ENCODE measurements around the gene TMA7. TPM values are rescaled to one million over a fixed set of nuclear protein-coding genes. Genes with fewer than 3 reads are reported as not detected.
A peak's percentile ranks its signal among the peaks of the same experiment; 100 is the strongest.
"Not testable (repeated sequence)": the region's sequence is repeated elsewhere in the genome, so short reads cannot be mapped to it uniquely, and the experiment has no call there.

Gene TMA7
- total and polyA plus RNA-seq, 9 of the 15 experiments (the other 6 are each of a cell fraction or from before 2014, with no cell fraction given) = 209 to 1,003 (median 486) TPM

DNA sequence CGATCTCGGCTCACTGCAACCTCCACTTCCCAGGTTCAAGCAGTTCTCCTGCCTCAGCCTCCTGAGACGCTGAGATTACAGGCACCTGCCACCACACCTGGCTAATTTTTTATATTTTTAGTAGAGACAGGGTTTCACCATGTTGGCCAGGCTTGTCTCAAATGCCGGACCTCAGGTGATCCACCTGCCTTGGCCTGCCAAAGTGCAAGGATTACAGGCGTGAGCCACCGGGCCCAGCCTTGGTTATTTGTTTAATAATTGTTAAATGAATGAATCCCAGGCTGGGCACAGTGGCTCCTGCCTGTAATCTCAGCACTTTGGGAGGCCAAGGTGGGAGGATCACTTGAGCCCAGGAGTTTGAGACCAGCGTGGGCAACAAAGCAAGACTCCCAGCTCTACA lies 21.7 kb downstream of the TMA7 start:
- H3K79me2 ChIP-seq (ENCODE audit: control insufficient read depth, insufficient read depth, low read length); H3K9me1 ChIP-seq (ENCODE audit: control insufficient read depth, insufficient read depth, low read length); H3K9me3 ChIP-seq (replicated peaks; ENCODE audit: control insufficient read depth, insufficient read depth, low read depth, low read length); H3K27me3 ChIP-seq (ENCODE audit: control insufficient read depth in 2 of 2, insufficient read depth in 2 of 2, low read length in 2 of 2); BruUV-seq (replicated peaks); in situ Hi-C loops (cut with MboI); DNase-seq (ENCODE audit: extremely low read depth in 1 of 4, low spot score in 3 of 4); H3K27ac ChIP-seq (ENCODE audit: extremely low read depth, low read depth, low read length); H2AFZ ChIP-seq (ENCODE audit: low read depth, low read length); H3K4me2 ChIP-seq (ENCODE audit: insufficient read depth, low read length); H3K4me3 ChIP-seq; H4K20me1 ChIP-seq (replicated peaks; ENCODE audit: control insufficient read depth, insufficient read depth, low read length); intact Hi-C loops (cut with micrococcal nuclease); ATAC-seq; H3K9ac ChIP-seq (ENCODE audit: insufficient read depth in 1 of 2, low read depth in 2 of 2, low read length in 2 of 2); FAIRE-seq: not testable (repeated sequence)
- peaks cover 48% of the 10 kb centered on the region for H3K36me3 ChIP-seq (ENCODE audit: control insufficient read depth, insufficient read depth, low read length)
- peaks cover 6 to 23% of the 10 kb centered on the region in 2 experiments for H3K4me1 ChIP-seq (replicated peaks in 1 of 2; ENCODE audit: control insufficient read depth in 2 of 2, insufficient read depth in 2 of 2, low read length in 2 of 2)
- CTCF ChIA-PET (ENCODE audit: low intra/inter-chr PET ratio) = interaction anchor here (0.7 kb wide), 1 partner anchor 62 kb away, joined by 3 read pairs; no protein-coding TSS in a partner anchor
- POLR2A ChIA-PET = interaction anchor here (1.1 to 1.7 kb wide), 2 partner anchors 11 to 15 kb away, joined by 4 to 5 read pairs; partner anchors contain the start of gene ATRIP
- WGBS (ENCODE audit: insufficient coverage, low coverage, missing lambda C conversion rate) = 82% methylated on average over 6 of the region's 7 CpGs

DNA sequence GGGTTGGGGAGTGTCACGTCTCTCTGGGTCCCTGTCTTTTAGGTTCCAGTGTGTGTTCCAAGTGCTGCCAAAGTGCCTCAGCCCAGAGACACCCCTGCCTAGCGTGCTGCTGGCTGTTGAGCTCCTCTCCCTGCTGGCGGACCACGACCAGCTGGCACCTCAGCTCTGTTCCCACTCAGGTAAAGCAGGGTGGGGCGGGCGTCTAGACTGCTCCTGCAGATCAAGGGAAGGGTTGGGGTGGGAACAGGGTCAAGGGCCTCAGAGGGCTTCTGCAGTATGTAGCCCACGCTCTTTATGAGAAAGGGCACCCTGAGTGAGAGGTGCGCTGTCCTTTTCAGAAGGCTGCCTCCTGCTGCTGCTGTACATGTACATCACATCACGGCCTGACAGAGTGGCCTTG lies 23.6 kb downstream of the TMA7 start:
- Histone ChIP-seq H3K27me3 (ENCODE audit: control insufficient read depth in 2 of 2, insufficient read depth in 2 of 2, low read length in 2 of 2) (no peaks in the 10 kb centered on the region), H3K9ac (ENCODE audit: insufficient read depth in 1 of 2, low read depth in 2 of 2, low read length in 2 of 2) (no peak overlapping the region; a peak in 1 of 4 replicates), H3K9me3 (replicated peaks; ENCODE audit: control insufficient read depth, insufficient read depth, low read depth, low read length) (no peaks in the 10 kb centered on the region), H3K36me3 (ENCODE audit: control insufficient read depth, insufficient read depth, low read length) (peaks cover 53% of the 10 kb centered on the region), H3K4me2 (ENCODE audit: insufficient read depth, low read length) (no peak overlapping the region), H3K79me2 (ENCODE audit: control insufficient read depth, insufficient read depth, low read length) (no peaks in the 10 kb centered on the region; the same call in 1 of the 3 replicates), H3K4me3 (no peak overlapping the region), H3K9me1 (ENCODE audit: control insufficient read depth, insufficient read depth, low read length) (no peaks in the 10 kb centered on the region), H4K20me1 (replicated peaks; ENCODE audit: control insufficient read depth, insufficient read depth, low read length) (no peaks in the 10 kb centered on the region; the same call in 1 of the 2 replicates), H3K4me1 (replicated peaks in 1 of 2; ENCODE audit: control insufficient read depth in 2 of 2, insufficient read depth in 2 of 2, low read length in 2 of 2) (peaks cover 6 to 32% of the 10 kb centered on the region in 2 experiments), H2AFZ (ENCODE audit: low read depth, low read length) (no peak overlapping the region), H3K27ac (ENCODE audit: extremely low read depth, low read depth, low read length) (no peak overlapping the region)
- ChIA-PET POLR2A (no interaction called here), CTCF (ENCODE audit: low intra/inter-chr PET ratio) (no interaction called here)
- 84% methylated on average over 5 of the region's 9 CpGs for WGBS (ENCODE audit: insufficient coverage, low coverage, missing lambda C conversion rate)
- TF ChIP-seq CSDE1 (IDR thresholded peaks at IDR 0.05) (no peak), ZFP36 (IDR thresholded peaks at IDR 0.05; ENCODE audit: low read depth, low read length, partially characterized antibody) (no peak), MTA2 (IDR thresholded peaks at IDR 0.05; ENCODE audit: low read depth) (no peak), ZBTB33 (CRISPR knock-in tag; IDR thresholded peaks at IDR 0.05) (0 out of 2 replicates have a peak, but pooled peaks have one; percentile 17), POLR2G (IDR thresholded peaks at IDR 0.05; ENCODE audit: low read depth, low read length) (peak; percentile 50; the same call in 1 of the 2 replicates)
- ATAC-seq = no peak
- no TSS peak for BruUV-seq (replicated peaks)
- in situ Hi-C loops (cut with MboI) = no loop called here
- FAIRE-seq = no peak
- DNase-seq (ENCODE audit: extremely low read depth in 1 of 4, low spot score in 3 of 4) = no peak
- intact Hi-C loops (cut with micrococcal nuclease) = no loop called here

Data from K562 (cell line).